Measurements from ENCODE around the gene ABTB1.

DNA sequence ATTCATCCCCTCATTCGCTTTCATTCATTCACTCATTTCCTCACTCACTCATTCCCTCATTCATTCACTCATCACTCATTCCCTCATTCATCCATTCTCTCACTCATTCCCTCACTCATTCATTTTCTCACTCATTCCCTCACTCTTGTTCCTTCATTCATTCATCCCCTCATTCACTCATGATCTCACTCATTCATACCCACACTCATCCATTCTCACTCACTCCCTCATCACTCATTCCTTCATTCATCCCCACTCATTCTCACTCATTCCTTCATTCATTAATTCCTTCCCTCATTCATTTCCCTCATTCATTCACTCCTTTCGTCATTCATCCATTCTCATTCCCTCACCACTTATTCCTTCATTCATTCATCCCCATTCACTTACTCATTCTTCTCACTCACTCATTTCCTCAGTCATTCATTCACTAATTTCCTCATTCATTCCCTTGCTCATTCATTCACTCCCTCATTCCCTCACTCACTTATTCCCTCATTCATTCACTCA lies 14.5 kb downstream of the ABTB1 start:
- TF ChIP-seq, protein P1, sequence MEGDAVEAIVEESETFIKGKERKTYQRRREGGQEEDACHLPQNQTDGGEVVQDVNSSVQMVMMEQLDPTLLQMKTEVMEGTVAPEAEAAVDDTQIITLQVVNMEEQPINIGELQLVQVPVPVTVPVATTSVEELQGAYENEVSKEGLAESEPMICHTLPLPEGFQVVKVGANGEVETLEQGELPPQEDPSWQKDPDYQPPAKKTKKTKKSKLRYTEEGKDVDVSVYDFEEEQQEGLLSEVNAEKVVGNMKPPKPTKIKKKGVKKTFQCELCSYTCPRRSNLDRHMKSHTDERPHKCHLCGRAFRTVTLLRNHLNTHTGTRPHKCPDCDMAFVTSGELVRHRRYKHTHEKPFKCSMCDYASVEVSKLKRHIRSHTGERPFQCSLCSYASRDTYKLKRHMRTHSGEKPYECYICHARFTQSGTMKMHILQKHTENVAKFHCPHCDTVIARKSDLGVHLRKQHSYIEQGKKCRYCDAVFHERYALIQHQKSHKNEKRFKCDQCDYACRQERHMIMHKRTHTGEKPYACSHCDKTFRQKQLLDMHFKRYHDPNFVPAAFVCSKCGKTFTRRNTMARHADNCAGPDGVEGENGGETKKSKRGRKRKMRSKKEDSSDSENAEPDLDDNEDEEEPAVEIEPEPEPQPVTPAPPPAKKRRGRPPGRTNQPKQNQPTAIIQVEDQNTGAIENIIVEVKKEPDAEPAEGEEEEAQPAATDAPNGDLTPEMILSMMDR (CRISPR knock-in tag; IDR thresholded peaks at IDR 0.05): no peak
- TF ChIP-seq POLR2A (IDR thresholded peaks at IDR 0.05; ENCODE audit: insufficient read depth in 1 of 2, low read depth in 2 of 2, low read length in 2 of 2) (no peak), POLR2AphosphoS2 (IDR thresholded peaks at IDR 0.05; ENCODE audit: low read depth, low read length) (no peak)

Data from HepG2 (cell line).